ENCODE data around the gene TEX10.
A peak's percentile ranks its signal among the peaks of the same experiment; 100 is the strongest.
"Not testable (repeated sequence)": the region's sequence is repeated elsewhere in the genome, so short reads cannot be mapped to it uniquely, and the experiment has no call there.

Gene TEX10

GRCh38 chr9:100350188-100350587, 2.6 kb downstream of the TEX10 start:
- no peak for TF ChIP-seq CTCF (IDR thresholded peaks at IDR 0.05; ENCODE audit: insufficient read depth, low read depth, low read length, missing control alignments)
- no peak overlapping the region for H3K4me3 ChIP-seq (ENCODE audit: low read length)
- DNase-seq (ENCODE audit: low read depth): no peak

- DNase-seq (ENCODE audit: low read depth): no peak
These were observed 5.9 kb downstream of the TEX10 start for GRCh38 chr9:100346836-100347235.

GRCh38 chr9:100341889-100342288, 10.9 kb downstream of the TEX10 start:
- H3K4me3 ChIP-seq (ENCODE audit: low read length): no peak overlapping the region
- TF ChIP-seq CTCF (IDR thresholded peaks at IDR 0.05; ENCODE audit: insufficient read depth, low read depth, low read length, missing control alignments): no peak
- no peak for DNase-seq (ENCODE audit: low read depth)

More at GRCh38 chr9:100346836-100347235, 5.9 kb downstream of the TEX10 start:
- H3K4me3 ChIP-seq (ENCODE audit: low read length): no peak overlapping the region
- no peak for TF ChIP-seq CTCF (IDR thresholded peaks at IDR 0.05; ENCODE audit: insufficient read depth, low read depth, low read length, missing control alignments)

- H3K4me3 ChIP-seq (ENCODE audit: low read length): no peak overlapping the region
- DNase-seq (ENCODE audit: low read depth): no peak
- TF ChIP-seq CTCF (IDR thresholded peaks at IDR 0.05; ENCODE audit: insufficient read depth, low read depth, low read length, missing control alignments): no peak
These were observed 12.5 kb downstream of the TEX10 start for GRCh38 chr9:100340224-100340623.

- not testable (repeated sequence) for H3K4me3 ChIP-seq (ENCODE audit: low read length)
- DNase-seq (ENCODE audit: low read depth): peak; percentile 18
These were observed 14.0 kb downstream of the TEX10 start for GRCh38 chr9:100338736-100339135.

GRCh38 chr9:100324594-100325200, 28.0 kb downstream of the TEX10 start:
- DNase-seq (ENCODE audit: low read depth): peak; percentile 52
- TF ChIP-seq CTCF (IDR thresholded peaks at IDR 0.05; ENCODE audit: insufficient read depth, low read depth, low read length, missing control alignments): no peak

GRCh38 chr9:100322954-100323536, 29.7 kb downstream of the TEX10 start:
- peak; percentile 47 for DNase-seq (ENCODE audit: low read depth)
- H3K4me3 ChIP-seq (ENCODE audit: low read length): no peak overlapping the region
- peak; percentile 69 for TF ChIP-seq CTCF (IDR thresholded peaks at IDR 0.05; ENCODE audit: insufficient read depth, low read depth, low read length, missing control alignments)

More at GRCh38 chr9:100324594-100325200, 28.0 kb downstream of the TEX10 start:
- no peak overlapping the region for H3K4me3 ChIP-seq (ENCODE audit: low read length)

Data from epithelial cell of esophagus (primary cell).